ENCODE results near the gene UCP1. TPM values are rescaled to one million over a fixed set of nuclear protein-coding genes. Genes with fewer than 3 reads are reported as not detected.

Gene UCP1
- total RNA-seq: not detected in 2 replicates

GRCh38 chr4:140568507-140569306 lies at the start of gene UCP1:
UCP1 (minus strand) TSS chr4:140568961; CDS start chr4:140568729, 232 bp downstream.

GRCh38 chr4:140523857-140524742 lies 44.7 kb downstream of the UCP1 start, which contains the start of gene ELMOD2:
ELMOD2 (plus strand) TSS chr4:140524168; CDS start chr4:140525429, 1,261 bp downstream.

Other genes starting within 250 kb of the UCP1 start
- gene SCOC, start 195.3 kb downstream of the UCP1 start, total RNA-seq: 38.1 and 44.8 TPM in 2 replicates
- 6.8 TPM in 1 of 2 replicates, not detected in the other for gene CLGN, start 141.3 kb downstream of the UCP1 start, total RNA-seq
- gene MGAT4D, start 70.7 kb downstream of the UCP1 start, total RNA-seq: not detected in 2 replicates
- gene ELMOD2, start 44.8 kb downstream of the UCP1 start, total RNA-seq: 26.0 and 27.2 TPM in 2 replicates
- 18.9 and 20.4 TPM in 2 replicates for gene TBC1D9, start 187.4 kb upstream of the UCP1 start, total RNA-seq